NCI-H82 treated with DMSO at 0.1 percent for 48 hours (cell line): ENCODE data around the gene SIK3.

Source experiments
- DNase-seq: peaks from one replicate; lab custom pipeline; 2025; ENCODE audit not compliant: unreplicated experiment; lab: John Stamatoyannopoulos, UW

The SIK3 gene

GRCh38 chr11:116870054-116870453 lies 228.2 kb downstream of the SIK3 start:
- DNase-seq: no peak

GRCh38 chr11:116869610-116870009 lies 228.6 kb downstream of the SIK3 start:
- DNase-seq: no peak

- DNase-seq: no peak
Observed at GRCh38 chr11:116868066-116868465, 230.2 kb downstream of the SIK3 start.

- DNase-seq: no peak
Observed at GRCh38 chr11:116867619-116868018, 230.6 kb downstream of the SIK3 start.

GRCh38 chr11:116866804-116867455 lies 231.3 kb downstream of the SIK3 start:
- DNase-seq: no peak

- DNase-seq: no peak
Observed at GRCh38 chr11:116865696-116866095, 232.5 kb downstream of the SIK3 start.

- DNase-seq: no peak
Observed at GRCh38 chr11:116864531-116864930, 233.7 kb downstream of the SIK3 start.

GRCh38 chr11:116862951-116863350 lies 235.3 kb downstream of the SIK3 start:
- no peak for DNase-seq

GRCh38 chr11:116862185-116862584 lies 236.0 kb downstream of the SIK3 start:
- DNase-seq: no peak

GRCh38 chr11:116861539-116861938 lies 236.7 kb downstream of the SIK3 start:
- DNase-seq: no peak

- DNase-seq: no peak
Observed at GRCh38 chr11:116860303-116860702, 237.9 kb downstream of the SIK3 start.

- DNase-seq: no peak
Observed at GRCh38 chr11:116859175-116859574, 239.1 kb downstream of the SIK3 start.

GRCh38 chr11:116857936-116858335 lies 240.3 kb downstream of the SIK3 start:
- no peak for DNase-seq

- no peak for DNase-seq
Observed at GRCh38 chr11:116857316-116857715, 240.9 kb downstream of the SIK3 start.

GRCh38 chr11:116856423-116856822 lies 241.8 kb downstream of the SIK3 start:
- no peak for DNase-seq

GRCh38 chr11:116855413-116855812 lies 242.8 kb downstream of the SIK3 start:
- no peak for DNase-seq

GRCh38 chr11:116853461-116854073 lies 244.7 kb downstream of the SIK3 start:
- DNase-seq: no peak

- DNase-seq: no peak
Observed at GRCh38 chr11:116852261-116853031, 245.8 kb downstream of the SIK3 start.

GRCh38 chr11:116851626-116852025 lies 246.6 kb downstream of the SIK3 start:
- DNase-seq: no peak

- DNase-seq: no peak
Observed at GRCh38 chr11:116849486-116849885, 248.7 kb downstream of the SIK3 start.

- DNase-seq: no peak
Observed at GRCh38 chr11:116849060-116849459, 249.2 kb downstream of the SIK3 start.

- DNase-seq: no peak
Observed at GRCh38 chr11:116847612-116848011, 250.6 kb downstream of the SIK3 start.
